GM18526 (cell line): ENCODE results near the gene KCND3.

Experiments
- POLR2A ChIP-seq: IDR thresholded peaks from 3 replicates; pipeline ENCODE4 v1.6.1; 2011; ENCODE audit not compliant: insufficient read length; ENCODE audit errors: extremely low read depth

The KCND3 gene

GRCh38 chr1:111998332-111998731, 8.9 kb upstream of the KCND3 start:
- no peak for TF ChIP-seq POLR2A

- TF ChIP-seq POLR2A: no peak
Measured at GRCh38 chr1:111992476-111992875, 3.0 kb upstream of the KCND3 start.

- TF ChIP-seq POLR2A: no peak
Measured at GRCh38 chr1:111990878-111991718, 1.6 kb upstream of the KCND3 start.

GRCh38 chr1:111990026-111990877, 784 bp upstream of the KCND3 start:
- TF ChIP-seq POLR2A: no peak

GRCh38 chr1:111988743-111989453, 570 bp downstream of the KCND3 start:
- TF ChIP-seq POLR2A: no peak

- TF ChIP-seq POLR2A: no peak
Measured at GRCh38 chr1:111988377-111988742, 1.1 kb downstream of the KCND3 start.

- TF ChIP-seq POLR2A: no peak
Measured at GRCh38 chr1:111987502-111987901, 2.0 kb downstream of the KCND3 start.

GRCh38 chr1:111983500-111983899, 6.0 kb downstream of the KCND3 start:
- no peak for TF ChIP-seq POLR2A

- no peak for TF ChIP-seq POLR2A
Measured at GRCh38 chr1:111982428-111982827, 7.0 kb downstream of the KCND3 start.

GRCh38 chr1:111981871-111982270, 7.6 kb downstream of the KCND3 start:
- TF ChIP-seq POLR2A: no peak

GRCh38 chr1:111981090-111981489, 8.4 kb downstream of the KCND3 start:
- TF ChIP-seq POLR2A: no peak

GRCh38 chr1:111980686-111981085, 8.8 kb downstream of the KCND3 start:
- no peak for TF ChIP-seq POLR2A

GRCh38 chr1:111978695-111979094, 10.8 kb downstream of the KCND3 start:
- TF ChIP-seq POLR2A: no peak

GRCh38 chr1:111977378-111977777, 12.1 kb downstream of the KCND3 start:
- TF ChIP-seq POLR2A: no peak

- TF ChIP-seq POLR2A: no peak
Measured at GRCh38 chr1:111976842-111977241, 12.6 kb downstream of the KCND3 start.

- no peak for TF ChIP-seq POLR2A
Measured at GRCh38 chr1:111976332-111976731, 13.1 kb downstream of the KCND3 start.
